Keratinocyte (primary cell): ENCODE data around the gene MALAT1.

Source experiments
- EZH2 ChIP-seq: IDR thresholded peaks from one replicate; pipeline ENCODE4 v1.6.1; 2012; ENCODE audit warnings: inconsistent platforms, mild to moderate bottlenecking, low read length, moderate library complexity
- TF ChIP-seq, protein P1 (sequence below), 3 experiments: IDR thresholded peaks in 1 of 3; conservative IDR thresholded peaks in 1 of 3; optimal IDR thresholded peaks in 1 of 3; 2 replicates in 2 of 3; 3 replicates in 1 of 3; pipeline versions ENCODE3 to v1.5.1; 2011; ENCODE audit warnings: low read length in 3 of 3, mild to moderate bottlenecking in 3 of 3, moderate library complexity in 2 of 3, control low read depth in 1 of 3, inconsistent platforms in 1 of 3; ENCODE audit not compliant: insufficient read depth in 2 of 3; ENCODE audit errors: extremely low read depth in 1 of 3

DNA sequence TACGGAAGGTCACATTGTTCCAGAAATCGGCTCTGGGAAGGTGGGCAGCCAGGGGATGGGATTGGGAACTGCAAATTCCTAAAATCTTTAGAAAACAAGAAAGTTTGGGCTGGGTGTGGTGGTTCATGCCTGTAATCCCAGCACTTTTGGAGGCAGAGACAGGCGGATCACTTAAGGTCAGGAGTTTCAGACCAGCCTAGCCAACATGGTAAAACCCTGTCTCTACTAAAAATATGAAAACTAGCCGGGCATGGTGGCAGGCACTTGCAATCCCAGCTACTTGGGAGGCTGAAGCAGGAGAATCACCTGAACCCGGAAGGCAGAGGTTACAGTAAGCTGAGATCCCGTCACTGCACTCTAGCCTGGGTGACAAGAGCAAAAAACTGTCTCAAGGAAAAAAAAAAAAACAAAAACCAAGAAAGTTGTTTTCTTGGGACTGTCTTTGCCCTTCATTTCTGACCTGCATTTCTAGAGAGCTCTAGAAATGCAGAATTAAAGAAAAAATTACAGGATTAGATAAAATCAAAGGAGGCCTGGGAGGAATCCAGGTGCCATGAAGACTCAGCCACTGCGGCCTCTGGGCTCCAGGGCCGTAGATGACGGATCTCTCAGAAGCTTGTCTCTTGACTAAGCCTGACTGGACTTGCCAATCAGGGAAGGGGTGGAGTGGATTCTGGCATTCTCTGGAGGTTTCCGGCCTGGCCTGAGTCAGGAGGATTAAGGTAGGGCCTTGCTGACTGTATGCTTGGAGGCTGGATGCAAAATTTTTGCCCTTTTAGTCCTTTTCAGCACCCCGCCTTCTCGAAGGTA, 5.3 kb upstream of the MALAT1 start:
- TF ChIP-seq EZH2 = no peak
- TF ChIP-seq, protein P1, sequence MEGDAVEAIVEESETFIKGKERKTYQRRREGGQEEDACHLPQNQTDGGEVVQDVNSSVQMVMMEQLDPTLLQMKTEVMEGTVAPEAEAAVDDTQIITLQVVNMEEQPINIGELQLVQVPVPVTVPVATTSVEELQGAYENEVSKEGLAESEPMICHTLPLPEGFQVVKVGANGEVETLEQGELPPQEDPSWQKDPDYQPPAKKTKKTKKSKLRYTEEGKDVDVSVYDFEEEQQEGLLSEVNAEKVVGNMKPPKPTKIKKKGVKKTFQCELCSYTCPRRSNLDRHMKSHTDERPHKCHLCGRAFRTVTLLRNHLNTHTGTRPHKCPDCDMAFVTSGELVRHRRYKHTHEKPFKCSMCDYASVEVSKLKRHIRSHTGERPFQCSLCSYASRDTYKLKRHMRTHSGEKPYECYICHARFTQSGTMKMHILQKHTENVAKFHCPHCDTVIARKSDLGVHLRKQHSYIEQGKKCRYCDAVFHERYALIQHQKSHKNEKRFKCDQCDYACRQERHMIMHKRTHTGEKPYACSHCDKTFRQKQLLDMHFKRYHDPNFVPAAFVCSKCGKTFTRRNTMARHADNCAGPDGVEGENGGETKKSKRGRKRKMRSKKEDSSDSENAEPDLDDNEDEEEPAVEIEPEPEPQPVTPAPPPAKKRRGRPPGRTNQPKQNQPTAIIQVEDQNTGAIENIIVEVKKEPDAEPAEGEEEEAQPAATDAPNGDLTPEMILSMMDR (optimal IDR thresholded peaks at IDR 0.05 in 1 of 3, IDR thresholded peaks at IDR 0.05 in 1 of 3, conservative IDR thresholded peaks at IDR 0.05 in 1 of 3; ENCODE audit: extremely low read depth in 1 of 3, insufficient read depth in 2 of 3, low read length in 3 of 3) = no peak
